A549 treated with GW870086 at 1 μM for 4 hours (cell line): ENCODE results near the gene ASCC1. TPM values are rescaled to one million over a fixed set of nuclear protein-coding genes. Genes with fewer than 3 reads are reported as not detected.

ENCODE experiments used
- total RNA-seq: library from RNA; stranded (reverse); fragments of 200-300 nt; extraction: Qiagen RNA extraction; gene quantifications from 5 replicates; pipeline ENCODE4 v1.2.3, GENCODE V29; 2022; ENCODE audit warnings: low read depth

The ASCC1 gene, protein sequence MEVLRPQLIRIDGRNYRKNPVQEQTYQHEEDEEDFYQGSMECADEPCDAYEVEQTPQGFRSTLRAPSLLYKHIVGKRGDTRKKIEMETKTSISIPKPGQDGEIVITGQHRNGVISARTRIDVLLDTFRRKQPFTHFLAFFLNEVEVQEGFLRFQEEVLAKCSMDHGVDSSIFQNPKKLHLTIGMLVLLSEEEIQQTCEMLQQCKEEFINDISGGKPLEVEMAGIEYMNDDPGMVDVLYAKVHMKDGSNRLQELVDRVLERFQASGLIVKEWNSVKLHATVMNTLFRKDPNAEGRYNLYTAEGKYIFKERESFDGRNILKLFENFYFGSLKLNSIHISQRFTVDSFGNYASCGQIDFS
- total RNA-seq: 31.3 to 39.4 TPM (median 33.8 TPM) in 5 replicates

DNA sequence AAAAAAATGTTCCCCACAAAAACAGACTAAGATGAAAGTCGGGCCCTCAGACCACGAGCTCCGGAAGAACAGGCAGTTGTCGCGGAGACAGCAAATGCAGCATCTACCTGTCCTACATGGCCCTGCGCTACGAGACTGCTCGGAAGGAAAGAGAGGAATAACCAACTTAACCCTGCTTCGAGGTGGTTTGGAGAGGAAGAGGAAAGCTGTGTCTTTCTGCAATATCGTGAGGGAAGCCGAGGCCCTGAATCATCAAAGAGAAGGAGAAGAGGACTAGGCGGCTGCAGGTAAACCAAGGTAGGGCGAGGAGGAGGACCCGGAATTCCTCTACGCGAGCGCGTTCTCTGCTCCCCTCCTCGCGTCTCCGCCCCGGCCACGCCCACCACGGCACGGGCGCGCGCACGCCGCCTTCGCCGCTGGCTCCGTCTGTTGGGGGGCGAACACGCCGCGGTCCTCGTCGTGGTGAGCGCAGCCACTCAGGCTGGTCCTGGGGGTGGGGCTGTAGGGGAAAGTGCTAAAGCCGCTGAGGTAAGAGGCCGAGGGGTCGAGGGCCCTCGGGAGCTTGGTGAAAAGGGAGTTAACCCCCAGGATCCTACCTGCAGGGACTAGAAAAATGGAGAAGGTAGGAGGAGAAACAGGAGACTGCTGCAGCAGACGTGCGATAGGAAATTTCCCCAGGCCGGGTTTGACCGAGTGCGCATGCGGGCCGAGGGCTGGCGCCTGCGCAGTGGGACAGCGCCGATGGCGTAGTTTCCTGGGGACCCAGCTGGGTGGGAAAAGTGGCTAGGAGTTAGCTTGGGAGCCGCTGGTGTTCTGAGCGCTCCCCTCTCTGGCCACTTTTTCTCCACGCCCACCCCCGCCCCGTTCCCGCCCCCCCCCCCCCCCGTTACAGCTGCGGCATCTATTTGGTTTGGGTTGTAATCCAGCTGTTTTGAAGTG is at the start of gene ASCC1, which contains the start of gene ANAPC16:
ASCC1 (minus strand) TSS at position 666 of the 939 bp plus-strand sequence. CDS start 2,978 bp downstream, outside the sequence.
ANAPC16 (plus strand) TSS at position 402 of the 939 bp plus-strand sequence. CDS start 7,903 bp downstream, outside the sequence.

DNA sequence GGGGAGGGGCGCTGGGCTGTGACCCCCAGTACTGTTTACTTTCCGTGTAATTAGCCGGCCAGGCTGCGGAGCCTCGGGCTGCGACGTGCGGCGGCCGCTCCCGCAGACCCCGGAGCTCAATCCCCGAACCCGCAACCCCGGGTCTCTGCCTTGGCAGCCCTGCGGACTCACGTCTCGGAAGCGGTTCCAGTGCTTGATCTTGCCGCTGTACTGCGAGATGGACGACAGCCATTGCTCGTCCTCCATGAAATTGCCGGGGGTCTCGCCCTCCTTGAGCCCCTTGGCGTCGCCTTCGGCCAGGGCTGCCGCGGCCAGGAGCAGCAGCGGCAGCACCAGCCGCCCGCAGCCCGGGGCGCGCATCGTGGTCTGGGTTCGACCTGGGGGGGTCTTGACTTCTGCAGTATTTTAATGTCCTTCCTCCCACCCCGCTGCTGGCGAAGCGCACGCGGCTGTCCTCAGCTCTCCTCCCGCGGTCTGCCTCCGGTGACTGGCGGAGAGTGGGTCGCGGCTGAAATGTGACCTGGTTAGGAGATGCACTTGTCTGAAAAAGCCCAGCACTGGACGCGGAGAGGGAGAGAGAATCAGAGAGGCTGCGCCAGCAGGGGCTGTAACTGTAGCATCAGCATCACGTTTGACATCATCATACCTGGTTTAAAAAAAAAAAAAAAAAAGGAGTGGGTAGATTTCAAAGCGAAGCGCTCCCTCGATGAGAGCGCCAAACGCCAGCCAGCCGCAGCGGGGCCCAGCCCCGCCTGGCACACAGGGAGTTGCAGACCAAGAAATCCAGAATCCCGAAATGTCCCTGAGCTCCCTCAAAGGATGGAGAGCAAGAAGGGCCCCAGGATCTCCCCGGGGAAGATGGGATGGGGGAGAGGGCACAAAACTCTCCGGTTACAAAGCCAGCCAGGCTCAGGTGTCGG is 127.8 kb downstream of the ASCC1 start, which contains the start of gene SPOCK2:
SPOCK2 (minus strand) TSS at position 583 of the 920 bp plus-strand sequence; CDS start at position 360, 223 bp downstream.

Other genes with a start within 250 kb of the ASCC1 start
- gene SPOCK2, start 127.7 kb downstream of the ASCC1 start, total RNA-seq: 0.24 to 0.51 TPM (median 0.36 TPM) in 5 replicates
- gene ANAPC16, start 264 bp downstream of the ASCC1 start, total RNA-seq: 63.7 to 88.9 TPM (median 87.0 TPM) in 5 replicates
- gene DDIT4, start 57.6 kb upstream of the ASCC1 start, total RNA-seq: 160 to 197 TPM (median 177 TPM) in 5 replicates
- 31.4 to 33.6 TPM (median 32.3 TPM) in 5 replicates for gene DNAJB12, start 138.6 kb upstream of the ASCC1 start, total RNA-seq